Osteoblast (primary cell): ENCODE results near the gene DPP4. TPM values are rescaled to one million over a fixed set of nuclear protein-coding genes. Genes with fewer than 3 reads are reported as not detected.

ENCODE experiments used
- DNase-seq: peaks from one replicate; pipeline ENCODE4 v3.0.0; 2011; ENCODE audit warnings: low spot score, mixed read lengths; ENCODE audit not compliant: insufficient read length; ENCODE audit errors: missing footprints
- H2AFZ ChIP-seq: 2 replicates; pipeline ENCODE4 v1.6.0; 2011; ENCODE audit warnings: mild to moderate bottlenecking, low read length
- H3K27ac ChIP-seq: 2 replicates; pipeline ENCODE4 v1.5.1; 2011; ENCODE audit warnings: mild to moderate bottlenecking, low read depth, low read length, moderate library complexity
- H3K27me3 ChIP-seq: 2 replicates; pipeline ENCODE4 v1.6.0; 2012; ENCODE audit warnings: mild to moderate bottlenecking, control low read depth, inconsistent platforms, low read length, moderate library complexity; ENCODE audit not compliant: insufficient read depth
- H3K36me3 ChIP-seq: 2 replicates; pipeline ENCODE4 v1.5.1; 2011; ENCODE audit warnings: mild to moderate bottlenecking, low read length, control low read depth, moderate library complexity; ENCODE audit not compliant: insufficient read depth
- H3K4me1 ChIP-seq: 2 replicates; pipeline ENCODE4 v1.5.1; 2011; ENCODE audit warnings: mild to moderate bottlenecking, low read length, control low read depth, moderate library complexity; ENCODE audit not compliant: insufficient read depth
- H3K4me2 ChIP-seq: 2 replicates; pipeline ENCODE4 v1.6.0; 2011; ENCODE audit warnings: mild to moderate bottlenecking, low read length; ENCODE audit not compliant: insufficient read depth
- H3K4me3 ChIP-seq: fragments of 200-600 bp; sonication (generic); 3 replicates; pipeline ENCODE4 v1.5.1; 2012; ENCODE audit warnings: mild to moderate bottlenecking, low read length, inconsistent platforms; ENCODE audit not compliant: insufficient read depth
- H3K79me2 ChIP-seq: 2 replicates; pipeline ENCODE4 v1.6.0; 2012; ENCODE audit warnings: mild to moderate bottlenecking, low read length, control low read depth, inconsistent platforms; ENCODE audit not compliant: insufficient read depth
- H3K9me3 ChIP-seq: 2 replicates; pipeline ENCODE4 v1.5.1; 2011; ENCODE audit warnings: low read depth, low read length, control low read depth
- H4K20me1 ChIP-seq: 2 replicates; pipeline ENCODE4 v1.6.0; 2012; ENCODE audit warnings: mild to moderate bottlenecking, low read length, control low read depth; ENCODE audit not compliant: insufficient read depth
- CTCF ChIP-seq: IDR thresholded peaks from 2 replicates; pipeline ENCODE4 v1.5.1; 2011; ENCODE audit warnings: mild to moderate bottlenecking, low read depth, low read length, moderate library complexity; ENCODE audit errors: extremely low read depth
- total RNA-seq: library from RNA; depleted of rRNA; stranded (reverse); fragments of >200 nt; gene quantifications from 2 replicates; pipeline ENCODE4 v1.2.3, GENCODE V29; 2012

DPP4 gene
- total RNA-seq, 1 donor: 192 TPM

DNA sequence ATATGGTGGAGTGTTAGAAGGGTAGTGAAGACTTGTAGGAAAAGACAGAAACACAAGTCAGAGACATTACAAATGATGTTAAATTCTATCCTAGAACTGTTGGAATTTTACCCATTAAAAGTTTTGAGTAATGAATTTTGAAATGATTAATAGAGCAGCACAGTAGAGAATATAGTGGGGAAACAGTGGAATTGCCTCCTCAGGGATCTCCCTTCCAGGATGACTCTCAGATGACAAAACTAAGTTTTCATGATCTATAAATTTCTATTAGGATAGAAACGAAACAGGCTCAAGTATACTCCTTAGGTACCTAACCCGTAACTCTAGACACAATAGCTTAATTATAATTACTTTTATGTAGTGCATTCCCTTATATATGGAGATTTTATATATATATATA lies 86.7 kb downstream of the DPP4 start:
- Histone ChIP-seq H3K4me2 (no peak overlapping the region), H3K36me3 (no peaks in the 10 kb centered on the region), H2AFZ (no peak overlapping the region), H3K27ac (no peak overlapping the region), H3K9me3 (no peaks in the 10 kb centered on the region), H3K79me2 (no peaks in the 10 kb centered on the region), H4K20me1 (no peaks in the 10 kb centered on the region), H3K4me1 (peaks cover 7% of the 10 kb centered on the region), H3K27me3 (no peaks in the 10 kb centered on the region), H3K4me3 (no peak overlapping the region)
- no peak for TF ChIP-seq CTCF
- DNase-seq: no peak

- Histone ChIP-seq H3K4me3 (no peak overlapping the region), H3K4me2 (no peak overlapping the region), H3K79me2 (no peaks in the 10 kb centered on the region), H3K4me1 (no peaks in the 10 kb centered on the region), H3K36me3 (no peaks in the 10 kb centered on the region), H3K9me3 (no peaks in the 10 kb centered on the region), H2AFZ (no peak overlapping the region), H4K20me1 (no peaks in the 10 kb centered on the region), H3K27ac (no peak overlapping the region), H3K27me3 (no peaks in the 10 kb centered on the region)
- no peak for TF ChIP-seq CTCF
- no peak for DNase-seq
Measured at GRCh38 chr2:161983866-161984265, 90.1 kb downstream of the DPP4 start.

GRCh38 chr2:161983331-161983651 lies 90.7 kb downstream of the DPP4 start:
- Histone ChIP-seq H3K79me2 (no peaks in the 10 kb centered on the region), H4K20me1 (no peaks in the 10 kb centered on the region), H3K36me3 (no peaks in the 10 kb centered on the region), H3K9me3 (no peaks in the 10 kb centered on the region), H3K4me2 (no peak overlapping the region), H3K4me3 (no peak overlapping the region), H3K4me1 (no peaks in the 10 kb centered on the region), H3K27me3 (no peaks in the 10 kb centered on the region), H3K27ac (no peak overlapping the region), H2AFZ (no peak overlapping the region)
- TF ChIP-seq CTCF: no peak
- no peak for DNase-seq

GRCh38 chr2:161982548-161983330 lies 91.3 kb downstream of the DPP4 start:
- H3K9me3 ChIP-seq: no peaks in the 10 kb centered on the region
- H2AFZ ChIP-seq: no peak overlapping the region
- no peaks in the 10 kb centered on the region for H3K79me2 ChIP-seq
- no peak overlapping the region for H3K4me3 ChIP-seq
- DNase-seq: no peak
- no peaks in the 10 kb centered on the region for H4K20me1 ChIP-seq
- no peaks in the 10 kb centered on the region for H3K27me3 ChIP-seq
- no peaks in the 10 kb centered on the region for H3K36me3 ChIP-seq
- TF ChIP-seq CTCF: no peak
- no peak overlapping the region for H3K27ac ChIP-seq
- H3K4me1 ChIP-seq: no peaks in the 10 kb centered on the region
- H3K4me2 ChIP-seq: no peak overlapping the region
